ENCODE measurements around the gene CELF6. TPM values are rescaled to one million over a fixed set of nuclear protein-coding genes. Genes with fewer than 3 reads are reported as not detected.

The CELF6 gene
- total RNA-seq, 1 donor = 0.54 TPM

Other genes starting within 250 kb of the CELF6 start
- gene MYO9A, start 202.0 kb downstream of the CELF6 start, total RNA-seq = 18.3 TPM
- 0.81 TPM for gene SENP8, start 201.8 kb downstream of the CELF6 start, total RNA-seq
- 0.27 TPM for gene GRAMD2A, start 122.4 kb downstream of the CELF6 start, total RNA-seq
- gene PKM, start 89.0 kb downstream of the CELF6 start, total RNA-seq = 346 TPM
- gene PARP6, start 47.6 kb downstream of the CELF6 start, total RNA-seq = 39.6 TPM
- gene HEXA, start 55.9 kb upstream of the CELF6 start, total RNA-seq = 81.9 TPM
- gene TMEM202, start 78.1 kb upstream of the CELF6 start, total RNA-seq = not detected
- gene ARIH1, start 154.2 kb upstream of the CELF6 start, total RNA-seq = 26.9 TPM

Measured in hematopoietic multipotent progenitor cell (in vitro differentiated cells).